LNCAP (cell line): ENCODE data around the gene RSAD1.
A peak's percentile ranks its signal among the peaks of the same experiment; 100 is the strongest.

Experiments
- TF ChIP-seq, protein P1 (sequence below): fragments of 450-650 bp; IDR thresholded peaks from 2 replicates; pipeline ENCODE4 v1.5.1; 2017; ENCODE audit warnings: mild to moderate bottlenecking

Gene RSAD1

DNA sequence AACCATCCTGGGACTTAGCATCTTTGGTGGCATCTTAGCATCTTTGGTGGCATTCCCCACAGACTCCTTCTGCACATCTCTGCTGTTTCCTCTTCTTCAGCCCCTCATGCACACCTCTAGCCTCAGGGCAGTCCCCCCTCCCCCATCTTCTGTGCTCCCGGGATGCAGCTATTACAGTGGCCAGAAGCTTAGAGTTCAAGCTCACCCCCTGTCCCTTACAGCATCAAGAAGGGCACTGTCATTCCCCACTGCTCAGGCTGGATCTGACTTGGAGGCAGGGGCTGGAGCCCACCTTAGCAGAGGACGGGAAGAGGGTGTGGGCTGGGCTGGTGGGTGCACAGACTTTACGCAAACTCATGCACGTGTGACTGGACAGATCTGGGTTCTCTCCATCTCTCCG, 54.5 kb downstream of the RSAD1 start:
- TF ChIP-seq, protein P1, sequence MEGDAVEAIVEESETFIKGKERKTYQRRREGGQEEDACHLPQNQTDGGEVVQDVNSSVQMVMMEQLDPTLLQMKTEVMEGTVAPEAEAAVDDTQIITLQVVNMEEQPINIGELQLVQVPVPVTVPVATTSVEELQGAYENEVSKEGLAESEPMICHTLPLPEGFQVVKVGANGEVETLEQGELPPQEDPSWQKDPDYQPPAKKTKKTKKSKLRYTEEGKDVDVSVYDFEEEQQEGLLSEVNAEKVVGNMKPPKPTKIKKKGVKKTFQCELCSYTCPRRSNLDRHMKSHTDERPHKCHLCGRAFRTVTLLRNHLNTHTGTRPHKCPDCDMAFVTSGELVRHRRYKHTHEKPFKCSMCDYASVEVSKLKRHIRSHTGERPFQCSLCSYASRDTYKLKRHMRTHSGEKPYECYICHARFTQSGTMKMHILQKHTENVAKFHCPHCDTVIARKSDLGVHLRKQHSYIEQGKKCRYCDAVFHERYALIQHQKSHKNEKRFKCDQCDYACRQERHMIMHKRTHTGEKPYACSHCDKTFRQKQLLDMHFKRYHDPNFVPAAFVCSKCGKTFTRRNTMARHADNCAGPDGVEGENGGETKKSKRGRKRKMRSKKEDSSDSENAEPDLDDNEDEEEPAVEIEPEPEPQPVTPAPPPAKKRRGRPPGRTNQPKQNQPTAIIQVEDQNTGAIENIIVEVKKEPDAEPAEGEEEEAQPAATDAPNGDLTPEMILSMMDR = no peak

DNA sequence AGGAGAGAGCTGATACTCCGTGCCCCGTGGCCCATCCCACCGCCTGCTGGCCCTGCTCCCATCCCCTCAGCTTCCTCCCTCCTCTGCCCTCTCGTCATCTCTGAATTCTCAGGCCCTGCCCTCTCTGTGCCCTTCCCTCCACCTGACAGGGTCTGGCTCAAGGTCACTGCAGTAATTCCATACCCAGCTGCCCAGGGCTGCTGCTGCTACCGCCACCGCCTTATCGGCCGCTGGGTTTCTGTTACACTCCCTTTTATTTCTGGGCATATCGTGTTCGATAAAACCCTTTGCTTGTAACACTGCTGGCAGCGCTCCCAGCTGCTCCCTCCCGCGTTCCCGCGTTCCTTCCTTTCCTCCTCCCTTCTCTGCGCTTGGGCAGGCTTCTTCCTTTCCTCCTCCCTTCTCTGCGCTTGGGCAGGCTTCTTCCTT, 55.1 kb downstream of the RSAD1 start:
- TF ChIP-seq, protein P1 = no peak

DNA sequence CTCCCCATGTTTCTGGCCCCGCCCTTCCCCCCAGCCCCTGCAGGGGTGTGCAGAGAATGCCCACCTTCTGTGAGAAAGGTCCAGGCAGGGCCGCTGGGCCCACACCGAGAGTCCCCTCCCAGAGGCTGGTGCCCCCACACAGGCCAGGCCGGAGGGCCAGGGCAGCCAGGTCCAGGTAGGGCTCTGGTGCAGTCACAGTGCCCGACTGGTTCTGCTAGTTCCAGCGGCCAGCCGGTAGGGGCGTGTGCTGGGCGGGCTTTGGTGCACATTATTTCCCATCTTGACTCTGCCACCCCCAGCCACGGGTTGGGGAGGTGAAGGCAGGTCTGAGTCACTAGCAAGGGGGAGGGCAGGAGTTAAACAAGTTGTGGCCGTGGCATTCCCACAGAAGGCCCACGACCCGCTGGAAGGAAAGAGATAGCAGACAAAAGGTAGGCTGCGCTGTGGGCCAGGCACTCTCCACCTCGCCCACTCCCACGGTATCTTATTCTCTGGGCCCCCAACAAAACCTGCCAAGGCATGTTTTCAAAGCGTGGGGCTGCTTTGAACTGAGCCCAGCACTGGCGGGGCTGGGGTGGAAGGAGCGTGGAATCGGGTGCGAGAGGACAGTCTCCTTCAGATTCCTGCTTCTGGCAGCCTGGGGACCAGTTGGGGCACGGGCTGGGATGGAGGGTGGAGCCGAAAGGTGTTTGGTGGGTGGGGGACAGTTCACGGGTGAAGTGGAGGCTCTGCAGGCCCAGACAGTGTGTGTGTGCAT, 55.7 kb downstream of the RSAD1 start:
- TF ChIP-seq, protein P1 = peak; percentile 52

DNA sequence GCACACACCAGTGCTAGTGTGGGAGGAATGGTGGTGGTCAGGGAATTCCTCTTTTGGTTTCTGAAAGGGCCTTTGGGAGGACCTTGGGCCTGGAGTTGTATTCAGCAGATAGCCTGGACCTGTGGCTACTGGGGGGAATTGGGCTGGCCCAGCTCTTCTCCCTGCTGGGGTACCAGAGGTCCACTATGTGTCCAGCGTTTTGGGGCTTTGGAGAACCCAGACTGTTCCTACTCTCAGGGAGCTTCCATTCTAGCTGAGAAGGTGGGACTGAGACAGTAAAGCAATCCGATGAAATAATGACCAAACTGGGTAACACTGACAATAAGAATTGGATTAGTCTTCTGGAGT, 56.3 kb downstream of the RSAD1 start:
- TF ChIP-seq, protein P1 = no peak

DNA sequence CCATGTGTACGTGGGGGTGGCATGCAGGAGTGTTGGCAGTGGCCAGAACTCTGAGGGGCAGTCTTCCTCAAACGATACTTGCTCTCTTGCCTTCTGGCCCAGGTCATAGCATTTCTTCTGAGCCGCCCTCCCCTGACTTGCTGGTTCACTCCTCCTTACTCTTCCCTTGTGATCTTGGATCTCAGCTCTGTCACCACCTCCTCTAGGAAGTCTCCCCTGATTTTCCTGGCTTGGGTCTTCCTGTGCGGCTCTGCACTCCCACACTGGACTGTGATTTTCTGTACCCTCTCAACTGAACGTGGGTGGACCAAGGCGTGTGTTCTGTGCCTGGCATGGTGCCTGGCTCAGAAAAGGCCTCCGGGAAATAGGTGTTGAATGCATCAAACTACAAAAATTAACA, 56.7 kb downstream of the RSAD1 start:
- TF ChIP-seq, protein P1 = no peak
